GM21447 (cell line): ENCODE results near the gene CRTC2.

Experiments used
- ATAC-seq: cut with Tn5 transposase; IDR thresholded peaks from one replicate; pipeline ENCODE4 v1.9.1; 2021; ENCODE audit not compliant: unreplicated experiment

CRTC2 gene

DNA sequence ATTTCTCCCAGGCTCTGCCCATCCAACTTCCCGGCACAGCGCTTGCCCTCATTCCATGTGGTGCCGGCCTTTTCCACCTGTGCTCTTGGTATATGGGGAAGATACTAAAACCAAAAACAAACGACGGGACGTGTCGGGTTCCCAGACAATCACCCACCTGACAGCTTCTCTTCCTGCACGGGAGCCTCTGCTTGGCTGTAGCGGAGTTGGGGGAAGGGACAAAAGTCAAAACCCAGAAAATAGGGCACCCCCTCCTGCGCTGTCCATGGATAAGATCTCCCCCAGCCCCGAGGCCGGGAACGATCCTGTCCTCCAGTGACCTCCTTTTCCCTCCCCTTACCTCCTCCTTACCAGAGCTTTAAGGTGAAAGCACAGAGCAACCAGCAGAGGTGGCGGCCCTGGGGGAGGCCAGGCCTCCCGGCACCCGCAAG, 18.4 kb upstream of the CRTC2 start:
- no peak for ATAC-seq

DNA sequence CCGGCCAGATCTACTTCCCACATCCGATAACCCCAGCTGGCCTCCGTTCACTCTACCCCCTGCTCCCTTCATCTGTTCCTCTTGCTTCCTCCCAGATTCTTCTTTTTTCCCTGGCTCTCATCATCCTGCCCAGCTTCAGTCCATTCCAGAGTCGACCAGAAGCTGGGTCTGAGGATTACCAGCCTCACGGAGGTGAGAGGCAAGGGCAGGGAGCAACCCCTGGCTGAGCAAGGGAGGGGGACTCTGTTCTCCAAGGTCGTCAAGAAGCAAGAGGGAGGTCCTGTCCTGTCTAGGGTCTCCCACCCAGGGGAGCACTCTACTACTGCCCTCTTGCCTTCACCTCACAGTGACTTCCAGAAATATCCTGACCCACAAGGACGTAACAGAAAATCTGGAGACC, 15.1 kb upstream of the CRTC2 start:
- ATAC-seq, result no peak

DNA sequence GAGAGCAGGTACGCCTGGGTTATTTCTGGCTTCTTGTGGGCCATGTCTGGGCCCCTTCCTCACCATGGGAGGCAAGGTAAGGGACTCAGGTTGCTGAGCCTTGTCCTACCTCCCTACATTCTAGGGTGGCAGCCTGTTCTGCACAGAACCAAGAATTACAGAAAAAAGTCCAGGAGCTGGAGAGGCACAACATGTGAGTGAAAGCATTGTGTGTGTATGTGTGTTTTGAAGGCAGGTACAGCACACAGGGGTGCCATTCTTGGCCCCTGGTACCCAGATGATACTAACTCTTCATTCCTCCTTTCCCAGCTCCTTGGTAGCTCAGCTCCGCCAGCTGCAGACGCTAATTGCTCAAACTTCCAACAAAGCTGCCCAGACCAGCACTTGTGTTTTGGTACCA, 14.7 kb upstream of the CRTC2 start:
- no peak for ATAC-seq

DNA sequence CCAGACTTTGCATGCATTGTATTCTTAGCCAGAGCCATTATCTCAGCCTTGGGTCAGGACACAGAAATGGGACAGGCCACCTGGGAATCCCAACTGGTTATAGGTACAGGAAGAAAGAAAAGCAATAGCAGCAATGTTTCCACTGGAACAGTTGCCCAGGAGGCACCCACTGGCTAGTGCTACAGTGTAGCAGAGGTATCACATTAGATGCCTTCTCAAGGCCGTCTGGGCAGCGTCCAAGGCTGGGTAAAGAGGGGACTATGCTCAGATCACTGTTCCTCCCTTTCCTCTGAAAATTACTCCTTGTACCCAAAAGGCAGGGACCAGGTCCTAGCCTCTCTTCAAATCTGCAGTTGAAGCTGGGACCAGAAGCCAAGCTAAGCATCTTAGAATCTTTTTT, 11.9 kb upstream of the CRTC2 start:
- ATAC-seq, result no peak

DNA sequence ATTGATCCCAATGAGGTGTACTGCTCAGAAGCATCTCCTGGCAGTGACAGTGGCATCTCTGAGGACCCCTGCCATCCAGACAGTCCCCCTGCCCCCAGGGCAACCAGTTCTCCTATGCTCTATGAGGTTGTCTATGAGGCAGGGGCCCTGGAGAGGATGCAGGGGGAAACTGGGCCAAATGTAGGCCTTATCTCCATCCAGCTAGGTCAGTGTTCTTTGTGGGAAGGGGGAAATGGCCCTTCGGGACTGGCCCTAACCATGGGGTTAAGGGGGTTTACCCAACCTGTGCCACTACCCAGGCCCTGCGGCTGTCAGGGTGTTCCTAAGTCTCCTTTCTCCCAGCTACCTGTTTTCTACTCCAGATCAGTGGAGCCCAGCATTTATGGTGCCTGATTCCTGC, 10.6 kb upstream of the CRTC2 start:
- no peak for ATAC-seq

DNA sequence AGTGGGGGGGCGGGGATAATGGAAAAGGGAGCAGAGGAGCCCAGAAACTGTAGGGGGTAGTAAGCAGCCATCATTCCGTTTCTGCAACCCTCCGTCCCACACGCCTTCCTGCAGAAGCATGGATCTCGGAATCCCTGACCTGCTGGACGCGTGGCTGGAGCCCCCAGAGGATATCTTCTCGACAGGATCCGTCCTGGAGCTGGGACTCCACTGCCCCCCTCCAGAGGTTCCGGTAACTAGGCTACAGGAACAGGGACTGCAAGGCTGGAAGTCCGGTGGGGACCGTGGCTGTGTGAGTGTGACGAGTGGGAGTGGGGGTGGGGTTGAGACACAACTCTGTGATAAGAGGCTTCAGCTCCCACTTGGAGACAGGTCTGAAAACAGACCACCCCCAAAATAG, 10.0 kb upstream of the CRTC2 start:
- ATAC-seq, result no peak

DNA sequence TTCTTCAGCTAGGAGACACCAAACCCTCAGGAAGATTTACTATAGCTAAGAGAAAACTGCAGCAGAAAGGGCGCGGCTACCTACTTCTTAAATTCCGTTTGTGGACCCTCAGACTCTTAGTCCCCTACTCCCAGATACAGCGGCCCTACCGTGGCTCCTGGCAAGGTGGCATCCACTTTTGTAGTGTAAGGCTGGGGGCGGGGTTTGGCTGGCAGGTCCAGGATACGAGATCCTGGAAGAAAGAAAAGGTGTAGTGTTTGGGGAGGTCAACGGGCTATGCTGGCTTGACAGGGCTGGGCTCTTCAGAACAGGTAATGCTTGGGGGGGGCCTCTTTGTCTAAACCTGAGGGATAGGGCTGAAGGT, 9.6 kb upstream of the CRTC2 start:
- ATAC-seq, result no peak

DNA sequence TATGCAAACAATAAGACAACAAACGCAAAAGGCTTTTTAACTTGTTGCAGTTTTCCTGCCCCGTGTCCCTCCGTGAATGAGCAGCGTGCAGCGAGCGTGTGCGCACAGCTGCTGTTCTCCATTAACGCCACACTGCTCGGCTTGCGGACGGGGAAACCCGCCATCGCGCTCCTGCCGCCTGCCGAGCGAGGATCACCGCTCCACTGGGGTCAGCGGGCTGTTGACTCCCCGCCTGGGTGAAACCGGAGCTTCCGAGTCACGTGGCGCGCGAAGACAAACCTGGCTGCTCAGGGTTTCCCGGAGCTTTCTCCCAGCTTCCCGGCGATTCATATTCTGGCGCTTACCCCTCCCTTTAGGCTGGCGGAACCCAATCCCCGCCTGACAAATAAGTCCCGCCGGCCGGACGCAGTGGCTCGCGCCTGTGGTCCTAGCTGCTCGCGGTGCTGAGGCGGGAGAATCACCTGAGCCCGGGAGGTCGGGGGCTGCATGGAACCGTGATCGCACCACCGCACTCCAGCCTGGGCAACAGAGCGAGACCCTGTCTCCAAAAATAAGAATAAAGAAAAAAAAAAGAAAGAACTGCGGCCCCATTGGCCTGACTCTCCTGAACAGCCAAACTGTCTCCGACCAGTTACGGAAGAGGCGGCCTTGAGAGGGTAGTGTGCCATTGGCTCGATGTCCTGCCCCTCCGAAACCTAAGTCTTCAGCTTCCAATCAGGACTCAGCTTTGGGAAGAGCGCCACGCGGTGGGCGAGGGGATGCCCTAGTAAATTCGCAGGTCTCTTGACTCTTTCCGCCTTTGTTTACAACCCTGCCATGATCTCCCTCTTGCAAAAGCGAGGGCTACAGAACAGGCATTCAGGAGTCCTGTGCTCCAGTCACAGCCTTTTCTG, 8.9 kb upstream of the CRTC2 start, which contains the start of gene CREB3L4:
CREB3L4 (plus strand) TSS at position 796 of the 893 bp plus-strand sequence. CDS start 624 bp downstream, outside the sequence.
- peak; percentile 64 for ATAC-seq

DNA sequence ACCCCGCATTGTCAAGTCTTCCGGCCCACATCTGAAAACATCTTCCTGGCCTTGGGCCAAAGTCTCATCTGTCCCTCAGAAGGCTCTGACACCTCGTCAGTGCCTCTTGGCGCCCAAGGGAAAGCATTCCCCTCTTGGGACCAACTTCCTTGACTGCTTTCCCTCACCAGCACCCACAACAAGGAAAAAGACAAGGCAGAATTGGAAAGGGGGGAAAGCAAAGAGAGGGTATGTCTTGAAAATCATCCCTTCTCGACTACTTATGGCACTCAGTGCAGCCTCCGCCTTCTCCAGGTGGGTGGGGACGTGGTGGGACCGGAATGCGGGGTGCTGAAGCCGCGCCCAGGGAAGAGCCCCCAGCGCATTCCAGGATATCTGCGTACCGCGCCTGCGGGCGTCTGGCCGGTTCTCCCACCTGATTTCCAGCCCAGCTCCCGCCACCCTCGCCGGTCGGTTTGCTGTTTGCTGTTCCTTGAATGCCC, 5.5 kb upstream of the CRTC2 start:
- no peak for ATAC-seq

DNA sequence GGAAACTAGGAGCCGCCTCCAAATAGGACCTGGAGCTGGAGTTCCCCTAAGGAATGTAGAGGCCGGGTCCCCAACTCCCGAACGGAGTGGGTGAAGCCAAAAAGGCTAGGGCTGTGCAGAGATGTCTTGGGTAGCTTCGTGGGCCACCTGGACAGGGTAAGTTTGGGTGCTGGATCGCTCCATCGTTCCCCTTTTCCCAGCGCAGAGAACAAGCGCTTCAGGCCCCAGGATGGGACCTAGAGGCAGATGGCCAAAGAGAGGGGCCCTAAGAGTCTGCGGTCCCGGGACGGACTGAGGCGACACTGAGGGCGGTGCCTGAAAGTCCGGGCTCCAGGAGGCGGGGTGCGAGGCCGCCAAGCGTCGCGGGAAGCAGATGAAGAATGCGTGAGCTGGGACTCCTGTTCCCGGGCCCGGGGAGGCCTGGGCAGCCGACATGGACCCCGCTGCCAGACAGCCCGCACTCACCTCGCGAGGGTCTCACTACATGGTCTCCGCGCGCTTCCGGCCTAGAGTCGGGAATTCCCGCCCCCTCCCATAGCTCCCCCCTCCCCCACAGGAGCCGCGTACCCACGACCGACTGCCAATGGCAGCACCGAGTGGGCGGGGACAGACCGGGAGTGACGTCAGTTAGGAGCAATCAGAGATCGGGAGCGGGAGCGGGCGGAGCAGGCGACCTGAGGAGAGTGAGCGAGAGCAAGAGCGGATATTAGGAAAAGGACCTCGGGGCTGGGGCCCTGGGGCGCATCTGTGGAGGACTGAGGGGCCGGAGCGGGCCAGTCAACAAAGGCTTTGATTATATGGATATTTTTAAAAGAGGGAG, 4.8 kb upstream of the CRTC2 start, which contains the start of gene SLC39A1:
SLC39A1 (minus strand) TSS at position 508 of the 820 bp plus-strand sequence. CDS start 822 bp downstream, outside the sequence.
- ATAC-seq, result peak; percentile 45

DNA sequence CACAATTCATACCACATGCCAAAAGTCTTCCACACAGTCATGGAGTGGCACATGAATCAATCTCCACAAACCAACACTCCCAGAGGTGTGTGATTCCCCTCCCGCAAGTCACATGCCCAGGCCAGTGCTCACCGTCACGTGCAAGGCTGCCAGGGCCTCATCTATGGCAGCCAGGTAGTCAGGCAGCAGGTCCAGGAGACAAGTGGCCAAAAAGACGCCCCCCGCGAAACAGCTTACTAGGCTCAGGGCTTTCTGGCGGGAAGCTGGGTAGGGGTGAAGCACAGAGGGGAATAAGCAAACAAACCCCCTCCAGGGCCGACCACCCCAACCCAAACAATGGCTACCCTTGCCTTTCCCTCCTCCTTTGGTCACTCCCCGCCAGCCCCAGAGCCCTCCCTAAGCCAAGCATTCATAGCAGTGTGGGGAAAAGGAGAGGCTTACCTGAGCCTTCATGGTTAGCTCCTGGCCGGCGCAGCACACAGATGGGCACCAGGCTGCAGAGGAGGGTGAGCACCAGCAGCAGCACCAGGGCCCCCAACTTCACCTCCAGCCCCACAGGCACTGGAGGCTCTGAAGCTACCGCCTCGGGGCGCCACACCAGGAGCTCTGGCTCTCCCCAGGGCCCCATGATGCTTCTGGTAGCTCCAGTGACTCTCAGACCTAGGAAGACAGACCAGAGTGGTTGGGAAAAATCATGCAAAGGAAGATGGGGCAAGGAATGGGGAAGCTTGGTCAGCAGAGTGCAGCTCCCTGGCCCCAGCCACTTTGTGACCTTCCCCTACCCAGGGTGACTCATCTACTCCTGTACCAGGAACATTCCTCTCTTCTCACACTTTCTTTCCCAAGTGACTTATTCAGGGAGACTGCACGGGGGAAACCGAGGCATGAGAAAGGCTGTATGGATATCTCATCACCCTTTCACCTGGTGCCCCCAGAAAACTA, 3.9 kb upstream of the CRTC2 start:
- ATAC-seq, result no peak

DNA sequence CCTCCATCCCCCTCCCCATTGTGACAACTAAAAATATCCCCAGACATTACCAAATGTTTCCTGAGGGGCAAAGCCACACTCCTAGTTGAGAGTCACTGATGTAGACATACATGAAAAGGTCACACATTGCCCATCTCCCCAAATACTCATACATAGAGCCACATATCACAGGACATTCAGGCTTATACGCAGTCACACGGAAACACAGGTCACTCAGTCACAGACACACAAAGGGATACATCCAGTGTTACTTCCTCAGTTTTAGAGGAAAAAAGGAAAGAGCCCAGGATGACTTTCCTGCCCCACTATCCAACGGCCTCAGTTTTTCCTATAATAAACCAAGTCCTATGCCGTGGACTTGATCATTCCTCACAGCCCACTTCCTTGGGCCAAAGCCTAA, 3.0 kb upstream of the CRTC2 start:
- no peak for ATAC-seq

DNA sequence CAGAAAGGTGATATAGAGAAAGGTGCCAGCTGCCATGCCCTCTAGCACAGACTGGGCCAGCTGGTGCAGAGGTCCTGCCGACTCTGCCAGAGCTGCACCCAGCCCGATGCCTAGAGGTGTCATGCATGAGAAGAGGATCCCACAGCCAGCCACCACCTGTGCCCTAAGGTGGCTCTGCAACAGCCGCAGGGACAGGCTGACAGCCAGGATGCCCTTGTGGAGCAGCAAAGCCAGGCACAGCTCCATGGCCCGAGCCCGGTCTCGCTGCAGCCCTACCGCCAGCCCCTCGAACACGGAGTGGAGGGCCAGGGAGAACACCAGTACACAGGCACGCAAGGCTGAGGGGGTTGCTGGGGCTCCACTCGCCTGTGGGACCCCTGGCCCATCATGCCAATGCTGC, 1.8 kb upstream of the CRTC2 start:
- ATAC-seq, result no peak

DNA sequence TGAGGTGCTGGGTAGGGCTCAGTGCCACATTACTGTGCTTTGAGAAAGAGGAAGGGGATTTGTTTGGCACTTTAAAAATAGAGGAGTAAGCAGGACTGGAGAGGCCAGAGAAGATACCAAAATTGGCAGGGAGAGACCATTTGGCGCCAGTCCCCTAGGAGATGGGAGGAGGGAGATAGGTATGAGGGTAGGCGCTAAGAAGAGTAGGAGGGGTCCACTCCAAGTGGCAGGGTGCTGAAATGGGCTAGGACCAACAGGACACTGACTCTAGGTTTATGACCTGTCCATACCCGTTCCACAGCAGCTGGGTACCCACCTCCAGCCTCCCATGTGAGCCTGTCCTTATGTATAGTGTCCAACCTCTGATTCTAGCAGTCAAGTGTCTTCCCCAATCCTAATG, 1.0 kb upstream of the CRTC2 start:
- no peak for ATAC-seq

DNA sequence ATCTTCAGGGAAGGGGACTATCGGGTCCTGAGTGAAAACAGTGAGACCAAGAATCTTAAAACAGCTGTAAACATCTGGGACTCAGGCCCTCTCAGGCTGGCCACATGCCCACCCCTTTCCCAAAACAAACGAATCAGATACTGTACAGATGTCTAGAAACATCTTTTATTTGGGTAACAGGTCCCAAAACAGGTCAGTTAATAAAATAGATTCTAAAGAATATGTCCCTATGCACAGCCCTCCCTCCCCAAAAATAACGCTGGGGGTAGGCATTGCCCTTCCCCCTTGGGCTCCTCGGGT, 499 bp upstream of the CRTC2 start:
- ATAC-seq, result no peak

DNA sequence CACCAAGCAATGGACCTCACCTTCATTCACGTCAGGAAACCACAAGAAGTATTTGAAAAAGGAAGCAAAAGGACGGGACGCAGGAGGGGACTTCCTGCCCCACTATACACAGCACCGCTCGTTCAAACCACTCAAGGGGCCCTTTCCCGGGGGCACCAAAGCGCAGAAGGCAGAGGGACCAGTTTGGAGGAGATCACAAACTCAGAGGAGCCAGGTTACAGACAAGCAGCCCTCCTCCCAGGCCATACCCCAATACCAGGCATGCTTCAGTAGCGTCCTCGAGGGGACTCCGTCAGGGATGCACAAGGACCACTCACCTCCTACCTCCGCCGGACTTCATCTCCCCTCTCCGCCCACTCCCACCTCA, 685 bp downstream of the CRTC2 start:
- ATAC-seq, result peak; percentile 16

DNA sequence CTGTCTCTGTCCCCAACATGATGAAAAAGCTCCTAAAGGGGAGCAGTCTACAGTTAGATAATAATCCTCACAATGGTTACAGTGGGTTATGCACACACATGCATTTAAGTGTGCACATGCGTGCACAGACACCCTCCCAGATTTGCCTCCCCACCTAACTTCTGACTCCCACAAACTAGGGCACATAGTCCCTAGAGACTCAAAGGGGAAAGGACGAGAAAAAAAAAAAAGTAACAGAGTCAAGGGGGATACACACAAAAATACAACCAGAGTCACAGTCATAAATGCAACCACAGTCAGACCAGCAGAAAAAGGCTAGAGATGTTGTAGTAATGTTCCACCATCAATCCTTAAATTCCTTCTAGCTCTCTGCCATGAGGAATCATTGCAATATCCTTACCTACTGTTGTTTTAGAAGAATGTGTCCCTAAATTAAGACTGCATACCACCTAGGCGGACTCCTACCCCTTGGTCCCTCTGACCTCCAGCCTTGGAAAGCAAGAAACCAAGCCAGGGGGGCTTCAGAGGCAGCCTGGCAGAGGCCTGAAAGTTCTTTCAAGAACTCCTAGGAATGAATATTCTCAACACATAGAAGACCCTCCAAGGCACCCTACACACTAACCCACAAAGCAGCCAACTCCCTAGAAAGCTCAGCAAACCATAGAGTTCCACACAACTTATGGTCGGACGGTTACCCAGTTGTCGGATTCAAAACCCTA, 1.3 kb downstream of the CRTC2 start:
- ATAC-seq, result no peak

DNA sequence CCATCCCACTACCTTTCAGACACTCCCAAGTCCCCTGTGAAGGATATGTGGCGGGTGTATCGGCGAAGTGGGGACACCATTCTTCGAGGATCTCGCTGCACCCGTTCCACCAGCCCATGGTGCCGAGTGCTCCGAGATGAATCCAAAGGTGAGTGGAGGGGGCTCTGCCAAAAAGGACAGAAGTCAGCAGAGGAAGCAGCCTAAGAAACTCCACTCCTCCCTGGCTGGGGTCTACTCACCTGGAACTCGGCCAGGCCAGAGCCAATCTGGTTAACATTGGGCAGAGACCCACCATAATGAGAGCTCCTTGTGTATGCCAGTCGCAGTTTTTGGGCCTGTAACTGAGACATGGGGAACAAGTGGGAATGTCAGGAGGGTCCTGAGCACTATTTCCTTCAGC, 3.6 kb downstream of the CRTC2 start:
- no peak for ATAC-seq

DNA sequence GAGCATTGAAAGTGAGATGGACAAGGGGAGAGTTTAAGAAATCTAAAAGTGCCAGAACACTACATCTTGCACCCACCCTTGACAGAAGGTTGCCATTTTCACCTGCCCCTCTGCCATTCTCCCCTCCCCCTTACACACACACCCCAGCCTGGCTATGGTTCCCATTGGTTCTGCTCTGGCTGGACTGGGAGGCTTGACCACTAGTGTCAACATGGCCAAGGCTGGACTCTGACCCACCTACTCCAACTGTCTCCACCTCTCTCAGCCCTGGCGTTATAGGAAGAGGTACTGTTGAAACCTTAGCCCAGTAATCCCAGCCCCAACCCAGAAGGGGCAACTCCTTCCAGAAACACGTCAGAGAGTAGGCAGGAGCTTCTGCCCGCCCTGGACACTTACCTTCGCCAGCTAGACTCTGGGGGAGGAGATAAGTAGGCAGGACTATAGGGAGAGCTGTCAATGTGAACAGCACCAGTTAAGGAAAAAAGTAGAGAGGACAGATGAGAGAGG, 4.5 kb downstream of the CRTC2 start:
- ATAC-seq, result no peak

DNA sequence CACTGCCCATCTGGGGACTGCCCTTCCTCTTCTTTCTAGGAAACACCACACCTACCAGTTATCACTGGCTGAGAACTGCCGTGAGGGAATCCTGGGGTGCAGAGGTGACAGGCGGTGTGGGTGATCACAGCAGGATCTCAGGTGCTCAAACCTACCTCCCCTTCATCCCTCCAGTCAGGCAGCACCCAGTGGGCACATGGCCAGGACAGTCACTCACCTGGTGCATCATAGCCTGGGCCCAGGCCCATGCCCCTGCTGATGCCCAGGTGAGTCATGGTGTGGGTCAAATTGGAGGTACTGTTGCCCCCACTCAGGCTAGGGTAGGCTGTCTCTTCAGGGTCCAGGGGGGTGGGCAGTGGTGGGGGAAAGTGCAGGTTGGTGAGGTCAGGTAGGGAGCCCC, 6.6 kb downstream of the CRTC2 start:
- ATAC-seq, result no peak
